ENCODE measurements around the gene CYP4A22.
"Not testable (repeated sequence)": the region's sequence is repeated elsewhere in the genome, so short reads cannot be mapped to it uniquely, and the experiment has no call there.

The CYP4A22 gene

GRCh38 chr1:47137925-47138615 lies 829 bp downstream of the CYP4A22 start:
- Histone ChIP-seq H2AFZ (no peak overlapping the region), H3K27me3 (ENCODE audit: control insufficient read depth, insufficient read depth, low read length) (no peaks in the 10 kb centered on the region), H3K36me3 (ENCODE audit: control insufficient read depth, insufficient read depth, low read length) (no peaks in the 10 kb centered on the region), H3K9ac (no peak overlapping the region), H3K79me2 (no peaks in the 10 kb centered on the region), H3K9me3 (ENCODE audit: control insufficient read depth, low read length) (no peaks in the 10 kb centered on the region), H3K4me2 (ENCODE audit: low read length) (no peak overlapping the region), H3K27ac (no peak overlapping the region), H3K4me1 (no peaks in the 10 kb centered on the region), H3K4me3 (ENCODE audit: low read depth, low read length) (no peak overlapping the region)
- TF ChIP-seq, protein P1, sequence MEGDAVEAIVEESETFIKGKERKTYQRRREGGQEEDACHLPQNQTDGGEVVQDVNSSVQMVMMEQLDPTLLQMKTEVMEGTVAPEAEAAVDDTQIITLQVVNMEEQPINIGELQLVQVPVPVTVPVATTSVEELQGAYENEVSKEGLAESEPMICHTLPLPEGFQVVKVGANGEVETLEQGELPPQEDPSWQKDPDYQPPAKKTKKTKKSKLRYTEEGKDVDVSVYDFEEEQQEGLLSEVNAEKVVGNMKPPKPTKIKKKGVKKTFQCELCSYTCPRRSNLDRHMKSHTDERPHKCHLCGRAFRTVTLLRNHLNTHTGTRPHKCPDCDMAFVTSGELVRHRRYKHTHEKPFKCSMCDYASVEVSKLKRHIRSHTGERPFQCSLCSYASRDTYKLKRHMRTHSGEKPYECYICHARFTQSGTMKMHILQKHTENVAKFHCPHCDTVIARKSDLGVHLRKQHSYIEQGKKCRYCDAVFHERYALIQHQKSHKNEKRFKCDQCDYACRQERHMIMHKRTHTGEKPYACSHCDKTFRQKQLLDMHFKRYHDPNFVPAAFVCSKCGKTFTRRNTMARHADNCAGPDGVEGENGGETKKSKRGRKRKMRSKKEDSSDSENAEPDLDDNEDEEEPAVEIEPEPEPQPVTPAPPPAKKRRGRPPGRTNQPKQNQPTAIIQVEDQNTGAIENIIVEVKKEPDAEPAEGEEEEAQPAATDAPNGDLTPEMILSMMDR (IDR thresholded peaks at IDR 0.05), result no peak

- not testable (repeated sequence) for H3K36me3 ChIP-seq (ENCODE audit: control insufficient read depth, insufficient read depth, low read length); H3K27ac ChIP-seq; H3K4me3 ChIP-seq (ENCODE audit: low read depth, low read length); H3K79me2 ChIP-seq; H3K27me3 ChIP-seq (ENCODE audit: control insufficient read depth, insufficient read depth, low read length); H3K4me2 ChIP-seq (ENCODE audit: low read length); H2AFZ ChIP-seq; H3K4me1 ChIP-seq; H3K9me3 ChIP-seq (ENCODE audit: control insufficient read depth, low read length); H3K9ac ChIP-seq
Measured at GRCh38 chr1:47140358-47140757, 3.1 kb downstream of the CYP4A22 start.

GRCh38 chr1:47143654-47144053 lies 6.4 kb downstream of the CYP4A22 start:
- not testable (repeated sequence) for H3K9me3 ChIP-seq (ENCODE audit: control insufficient read depth, low read length); H3K36me3 ChIP-seq (ENCODE audit: control insufficient read depth, insufficient read depth, low read length); H3K27me3 ChIP-seq (ENCODE audit: control insufficient read depth, insufficient read depth, low read length); H2AFZ ChIP-seq; H3K4me3 ChIP-seq (ENCODE audit: low read depth, low read length); H3K27ac ChIP-seq; H3K9ac ChIP-seq; H3K4me2 ChIP-seq (ENCODE audit: low read length); H3K4me1 ChIP-seq; H3K79me2 ChIP-seq

GRCh38 chr1:47146495-47146894 lies 9.3 kb downstream of the CYP4A22 start:
- not testable (repeated sequence) for H2AFZ ChIP-seq; H3K79me2 ChIP-seq; H3K36me3 ChIP-seq (ENCODE audit: control insufficient read depth, insufficient read depth, low read length); H3K9ac ChIP-seq; H3K27ac ChIP-seq; H3K4me1 ChIP-seq; H3K27me3 ChIP-seq (ENCODE audit: control insufficient read depth, insufficient read depth, low read length); H3K9me3 ChIP-seq (ENCODE audit: control insufficient read depth, low read length); H3K4me3 ChIP-seq (ENCODE audit: low read depth, low read length); H3K4me2 ChIP-seq (ENCODE audit: low read length)

DNA sequence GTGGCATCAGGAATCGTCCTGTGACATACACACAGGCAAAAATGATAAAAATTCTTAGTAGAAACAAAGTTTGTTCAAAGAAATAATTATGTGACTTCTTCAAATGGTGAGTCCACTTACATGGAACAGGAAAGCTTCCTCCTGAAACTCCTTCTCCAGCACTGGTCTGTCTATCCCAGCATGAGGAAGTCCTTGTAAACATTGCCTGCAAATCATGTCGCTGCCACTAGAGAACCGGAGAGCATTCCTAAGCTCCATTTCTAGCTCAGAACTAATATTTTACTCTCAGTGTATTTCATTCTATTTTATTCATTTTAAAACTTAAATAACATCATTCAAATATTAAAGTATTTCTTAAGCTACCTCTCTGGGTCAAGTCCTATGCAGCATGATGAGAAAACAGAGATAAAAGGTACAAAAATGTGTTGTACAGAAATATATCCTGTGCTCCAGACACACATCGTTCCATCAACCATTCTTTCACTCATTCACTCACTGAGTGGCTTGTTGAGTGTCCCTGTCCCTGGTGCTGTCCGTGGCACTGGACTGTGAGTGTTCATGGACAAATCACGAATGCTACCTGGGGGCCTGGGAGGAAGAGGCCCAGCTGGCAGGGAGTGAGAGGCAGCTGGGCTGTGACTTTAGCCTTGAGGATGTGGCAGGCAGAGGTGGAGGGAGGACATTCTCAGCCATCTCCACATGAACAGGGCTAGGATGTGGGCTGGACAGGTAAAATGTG lies 10.0 kb downstream of the CYP4A22 start:
- no peak overlapping the region for H3K9ac ChIP-seq
- no peaks in the 10 kb centered on the region for H3K79me2 ChIP-seq
- no peaks in the 10 kb centered on the region for H3K36me3 ChIP-seq (ENCODE audit: control insufficient read depth, insufficient read depth, low read length)
- H3K4me2 ChIP-seq (ENCODE audit: low read length), result no peak overlapping the region
- H3K9me3 ChIP-seq (ENCODE audit: control insufficient read depth, low read length), result no peaks in the 10 kb centered on the region
- H2AFZ ChIP-seq, result no peak overlapping the region
- TF ChIP-seq, protein P1 (IDR thresholded peaks at IDR 0.05), result no peak
- no peak overlapping the region for H3K4me3 ChIP-seq (ENCODE audit: low read depth, low read length)
- no peaks in the 10 kb centered on the region for H3K4me1 ChIP-seq
- no peak overlapping the region for H3K27ac ChIP-seq
- no peaks in the 10 kb centered on the region for H3K27me3 ChIP-seq (ENCODE audit: control insufficient read depth, insufficient read depth, low read length)

GRCh38 chr1:47149162-47149561 lies 11.9 kb downstream of the CYP4A22 start:
- H3K36me3 ChIP-seq (ENCODE audit: control insufficient read depth, insufficient read depth, low read length); H3K79me2 ChIP-seq: not testable (repeated sequence)

DNA sequence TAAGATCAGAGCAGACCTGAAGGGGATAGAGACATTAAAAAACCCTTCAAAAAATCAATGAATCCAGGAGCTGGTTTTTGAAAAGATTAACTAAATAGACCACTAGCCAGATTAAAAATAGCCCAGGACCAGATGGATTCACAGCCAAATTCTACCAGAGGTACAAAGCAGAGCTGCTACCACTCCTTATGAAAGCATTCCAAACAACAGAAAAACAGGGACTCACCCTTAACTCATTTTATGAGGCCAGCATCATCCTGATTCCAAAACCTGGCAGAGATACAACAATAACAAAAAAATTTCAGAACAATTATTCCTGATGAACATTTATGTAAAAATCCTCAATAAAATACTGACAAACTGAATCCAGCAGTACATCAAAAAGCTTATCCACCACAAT lies 19.2 kb downstream of the CYP4A22 start:
- not testable (repeated sequence) for H3K79me2 ChIP-seq; H3K27me3 ChIP-seq (ENCODE audit: control insufficient read depth, insufficient read depth, low read length); H3K9me3 ChIP-seq (ENCODE audit: control insufficient read depth, low read length); H3K27ac ChIP-seq; H2AFZ ChIP-seq; H3K4me3 ChIP-seq (ENCODE audit: low read depth, low read length); H3K36me3 ChIP-seq (ENCODE audit: control insufficient read depth, insufficient read depth, low read length); H3K4me2 ChIP-seq (ENCODE audit: low read length); H3K9ac ChIP-seq; H3K4me1 ChIP-seq

More at GRCh38 chr1:47149162-47149561, 11.9 kb downstream of the CYP4A22 start:
- H3K4me3 ChIP-seq (ENCODE audit: low read depth, low read length); H3K9ac ChIP-seq; H2AFZ ChIP-seq; H3K4me1 ChIP-seq; H3K4me2 ChIP-seq (ENCODE audit: low read length); H3K27me3 ChIP-seq (ENCODE audit: control insufficient read depth, insufficient read depth, low read length); H3K9me3 ChIP-seq (ENCODE audit: control insufficient read depth, low read length); H3K27ac ChIP-seq: not testable (repeated sequence)

DNA sequence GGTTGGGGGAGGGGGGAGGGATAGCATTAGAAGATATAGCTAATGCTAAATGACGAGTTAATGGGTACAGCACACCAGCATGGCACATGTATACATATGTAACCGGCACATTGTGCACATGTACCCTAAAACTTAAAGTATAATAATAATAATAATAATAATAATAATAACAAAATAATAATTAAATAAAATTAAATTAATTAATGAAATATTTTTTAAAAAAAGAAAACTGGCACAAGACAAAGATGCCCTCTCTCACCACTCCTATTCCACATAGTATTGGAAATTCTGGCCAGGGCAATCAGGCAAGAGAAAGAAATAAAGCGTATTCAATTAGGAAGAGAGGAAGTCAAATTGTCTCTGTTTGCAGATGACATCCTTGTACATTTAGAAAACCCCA lies 20.7 kb downstream of the CYP4A22 start:
- not testable (repeated sequence) for H3K36me3 ChIP-seq (ENCODE audit: control insufficient read depth, insufficient read depth, low read length); H3K27ac ChIP-seq; H3K27me3 ChIP-seq (ENCODE audit: control insufficient read depth, insufficient read depth, low read length); H3K4me1 ChIP-seq; H3K79me2 ChIP-seq; H3K4me3 ChIP-seq (ENCODE audit: low read depth, low read length); H3K4me2 ChIP-seq (ENCODE audit: low read length); H3K9me3 ChIP-seq (ENCODE audit: control insufficient read depth, low read length); H3K9ac ChIP-seq; H2AFZ ChIP-seq

Measured in parathyroid adenoma (tissue), 2 donors.